ENCODE results near the gene KATNA1.
"Not testable (repeated sequence)": the region's sequence is repeated elsewhere in the genome, so short reads cannot be mapped to it uniquely, and the experiment has no call there.

Gene KATNA1

DNA sequence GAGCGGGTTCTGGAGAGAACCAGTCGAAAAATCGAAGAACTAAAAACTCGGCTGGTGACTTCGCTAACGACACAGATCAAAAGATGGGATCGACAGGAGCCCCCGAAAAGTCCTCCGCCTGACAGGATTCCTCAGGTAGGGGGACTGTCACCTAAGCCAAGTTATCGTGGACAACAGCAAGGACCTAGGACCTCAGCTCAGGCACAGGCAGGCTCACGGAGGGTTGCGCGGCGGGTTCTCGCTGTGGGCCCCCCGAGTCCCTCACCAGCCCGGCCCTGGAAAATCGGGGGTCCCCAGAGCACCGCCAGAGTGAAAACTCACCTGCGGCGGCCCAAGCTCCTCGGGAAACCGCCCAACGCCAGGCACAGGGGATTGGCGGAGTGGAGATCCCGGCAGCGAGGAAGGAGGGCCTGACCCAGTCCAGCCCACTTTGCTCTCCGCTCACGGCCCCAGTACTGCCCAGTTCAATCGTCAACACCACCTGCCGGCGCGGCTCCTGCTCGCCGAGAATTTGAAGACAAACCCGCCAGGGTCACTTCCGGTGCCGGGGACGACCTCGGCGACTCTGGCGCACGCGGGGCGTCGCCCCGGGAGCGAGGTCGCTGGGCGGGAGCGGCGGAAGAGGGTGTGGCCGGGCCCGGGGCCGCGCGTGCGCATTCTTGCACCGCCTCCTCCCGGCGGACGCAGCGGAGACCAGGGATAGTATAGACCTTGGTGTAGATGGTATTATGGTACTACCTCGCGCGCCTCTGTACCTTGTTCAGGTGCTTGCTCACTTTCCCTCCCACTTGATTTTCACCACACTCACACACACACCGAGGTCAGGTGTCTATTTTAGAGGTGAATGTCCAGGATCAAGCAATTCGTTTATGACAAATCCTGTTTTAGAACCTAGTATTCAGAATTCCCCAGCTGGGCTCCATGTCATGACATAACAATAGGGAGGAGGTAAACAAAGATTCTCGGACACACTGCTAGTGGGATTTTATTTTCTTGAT lies at the start of gene KATNA1:
KATNA1 (minus strand) TSS at position 567 of the 998 bp plus-strand sequence. CDS start 10,167 bp downstream, outside the sequence.
- DNase-seq = peak; percentile 86

DNA sequence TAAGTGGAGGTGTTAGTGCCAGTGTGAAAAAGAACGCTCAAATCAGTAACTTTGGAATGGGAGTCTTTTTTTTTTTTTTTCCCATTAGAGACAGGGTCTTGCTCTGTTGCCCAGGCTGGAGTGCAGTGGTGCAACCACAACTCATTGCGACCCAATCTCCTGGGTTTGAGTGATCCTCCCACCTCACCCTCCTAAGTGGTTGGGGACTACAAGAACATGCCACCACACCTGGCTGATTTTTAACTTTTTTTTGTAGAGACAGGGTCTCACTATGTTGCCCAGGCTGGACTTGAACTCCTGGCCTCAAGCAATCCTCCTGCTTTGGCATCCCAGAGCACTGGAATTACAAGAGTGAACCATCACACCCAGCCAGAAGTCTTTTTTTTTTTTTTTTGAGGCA lies 49.7 kb upstream of the KATNA1 start:
- no peak for DNase-seq

DNA sequence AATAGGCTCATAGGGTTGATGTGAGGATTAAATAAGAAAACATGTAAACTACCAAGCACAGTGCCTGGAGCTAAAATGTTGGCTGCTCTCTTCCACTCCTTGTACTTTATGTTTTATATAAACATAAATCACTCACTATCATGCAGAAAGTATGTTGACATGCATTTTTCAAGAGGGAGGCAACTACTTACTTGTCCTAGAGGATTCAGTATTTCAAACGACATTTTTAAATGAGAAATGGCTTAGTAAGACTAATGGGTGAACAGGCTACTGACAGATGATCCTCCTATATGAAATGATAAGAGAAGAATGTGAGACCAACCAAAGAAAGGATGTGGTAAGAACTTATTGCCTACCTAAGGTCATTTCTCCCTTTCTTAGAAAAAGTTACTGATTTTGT lies 48.4 kb upstream of the KATNA1 start:
- DNase-seq = no peak

- DNase-seq = no peak
Measured at GRCh38 chr6:149694921-149695320, 46.4 kb upstream of the KATNA1 start.

- DNase-seq = no peak
Measured at GRCh38 chr6:149691201-149691600, 42.7 kb upstream of the KATNA1 start.

GRCh38 chr6:149686230-149686629 lies 37.7 kb upstream of the KATNA1 start:
- no peak for DNase-seq

GRCh38 chr6:149683256-149683859 lies 34.8 kb upstream of the KATNA1 start:
- DNase-seq = no peak

DNA sequence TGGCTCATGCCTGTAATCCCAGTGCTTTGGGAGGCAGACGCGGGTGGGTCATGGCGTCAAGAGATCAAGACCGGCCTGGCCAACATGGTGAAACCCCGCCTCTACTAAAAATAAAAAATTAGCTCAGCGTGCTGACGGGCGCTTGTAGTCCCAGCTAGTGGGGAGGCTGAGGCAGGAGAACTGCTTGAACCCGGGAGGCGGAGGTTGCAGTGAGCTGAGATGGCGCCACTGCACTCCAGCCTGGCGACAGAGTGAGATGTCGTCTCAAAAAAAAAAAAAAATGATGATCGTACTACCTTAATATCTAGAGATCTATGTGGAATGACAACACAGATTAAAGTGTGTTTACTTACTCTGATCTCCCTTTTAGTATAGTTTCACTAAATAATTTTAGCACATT lies 33.3 kb upstream of the KATNA1 start:
- DNase-seq = not testable (repeated sequence)

DNA sequence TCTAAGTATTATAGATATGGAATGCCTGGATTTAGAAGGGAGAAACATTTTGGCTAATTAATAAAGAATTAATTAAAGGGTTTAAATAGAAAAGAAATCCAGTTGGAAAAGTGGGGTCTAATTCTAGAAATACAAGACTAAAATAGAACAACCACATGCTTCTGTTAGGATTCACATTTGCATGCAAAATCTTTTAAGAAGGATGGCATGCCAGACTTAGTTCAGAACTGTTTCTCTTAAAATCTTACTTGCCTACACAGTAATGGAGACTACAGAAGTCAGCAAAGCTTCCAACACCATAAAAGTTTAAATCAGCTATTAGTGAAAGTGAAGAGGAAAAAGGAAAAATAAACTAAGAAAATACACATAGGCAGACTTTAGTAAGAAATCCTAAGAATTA lies 32.7 kb upstream of the KATNA1 start:
- no peak for DNase-seq

DNA sequence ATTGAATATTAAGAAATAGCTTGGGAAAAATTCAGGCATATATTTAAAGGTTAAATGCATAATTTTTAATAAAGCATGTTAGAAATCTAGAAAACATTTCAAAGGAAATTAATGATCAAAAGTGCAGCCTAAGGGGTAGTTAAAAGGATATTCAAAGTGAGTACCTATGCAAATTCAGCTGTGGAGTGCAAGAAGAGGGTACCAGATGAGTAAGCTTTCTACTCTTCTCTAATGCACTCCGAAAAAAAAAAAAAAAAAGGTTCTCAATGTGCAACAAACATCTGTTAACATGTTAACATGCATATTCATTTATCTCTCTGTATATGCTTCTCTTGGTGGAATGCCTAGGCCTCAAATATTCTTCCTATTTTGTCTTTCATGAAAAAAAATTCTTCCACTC lies 32.0 kb upstream of the KATNA1 start:
- DNase-seq = no peak

DNA sequence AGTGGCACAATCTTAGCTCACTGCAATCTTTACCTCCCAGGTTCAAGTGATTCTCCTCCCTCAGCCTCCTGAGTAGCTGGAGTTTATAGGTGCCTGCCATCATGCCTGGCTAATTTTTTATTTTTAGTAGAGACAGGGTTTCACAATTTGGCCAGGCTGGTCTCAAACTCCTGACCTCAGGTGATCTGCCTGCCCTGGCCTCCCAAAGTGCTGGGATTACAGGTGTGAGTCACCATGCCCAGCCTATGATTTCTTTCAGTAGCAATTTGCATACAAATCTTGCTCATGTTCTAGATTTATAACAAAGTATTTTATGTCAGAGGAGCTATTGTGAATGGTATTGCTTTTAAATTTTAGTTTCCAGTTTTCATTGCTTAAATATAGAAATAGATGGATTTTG lies 23.8 kb upstream of the KATNA1 start:
- not testable (repeated sequence) for DNase-seq

DNA sequence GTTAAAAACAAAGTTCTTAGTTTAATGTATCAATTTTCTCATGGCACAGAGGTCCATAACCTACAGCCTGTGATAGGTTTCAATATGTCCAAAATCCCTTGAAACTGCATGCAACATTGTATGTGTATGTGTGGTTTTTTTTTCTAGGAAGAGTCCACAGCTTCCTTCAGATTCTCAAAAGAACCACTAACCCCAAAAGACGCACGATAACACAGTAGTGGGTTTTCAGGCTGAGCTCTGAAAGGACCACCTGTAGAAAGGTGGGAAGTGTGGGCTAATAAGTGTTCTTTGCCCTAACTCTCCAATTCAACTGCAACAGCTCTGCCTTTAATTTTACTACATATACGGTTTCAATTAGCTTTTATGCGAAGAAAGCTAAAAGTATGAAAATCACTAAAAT lies 11.5 kb upstream of the KATNA1 start:
- DNase-seq = no peak

DNA sequence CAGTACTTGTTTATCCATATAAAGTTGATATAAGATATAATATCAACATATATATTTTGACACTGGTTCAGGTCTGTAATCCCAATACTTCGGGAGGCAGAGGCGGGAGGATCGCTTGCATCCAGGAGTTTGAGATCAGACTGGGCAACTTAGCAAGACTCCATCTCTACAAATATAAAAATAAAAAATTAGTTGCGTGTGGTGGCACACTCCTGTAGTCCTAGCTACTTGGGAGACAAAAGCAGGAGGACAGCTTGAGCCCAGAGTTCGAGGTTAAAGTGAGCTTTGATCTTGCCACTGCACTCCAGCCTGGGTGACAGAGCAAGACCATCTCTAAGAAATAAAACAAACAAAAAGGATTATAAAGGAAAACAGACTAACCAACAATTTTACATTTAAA lies 8.9 kb upstream of the KATNA1 start:
- no peak for DNase-seq

- DNase-seq = no peak
Measured at GRCh38 chr6:149651056-149651455, 2.5 kb upstream of the KATNA1 start.

DNA sequence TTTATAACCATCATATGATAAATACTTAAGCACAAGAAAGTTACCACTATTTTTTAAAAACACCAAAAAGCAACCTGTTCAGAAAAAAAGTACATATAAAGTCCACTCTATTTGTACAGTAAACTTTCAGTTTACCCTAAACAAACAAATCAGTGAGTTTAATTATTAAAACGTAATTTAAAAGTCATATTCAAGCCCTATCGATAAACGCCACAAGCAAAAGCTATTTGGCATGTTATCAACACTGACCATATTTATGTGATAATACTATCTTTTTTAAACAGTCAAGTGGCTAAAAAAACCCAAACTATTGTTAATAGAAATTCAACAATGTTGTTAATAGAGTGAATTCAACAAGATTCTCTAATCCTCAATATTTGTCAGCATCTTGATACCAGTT lies 1.9 kb downstream of the KATNA1 start:
- no peak for DNase-seq

DNA sequence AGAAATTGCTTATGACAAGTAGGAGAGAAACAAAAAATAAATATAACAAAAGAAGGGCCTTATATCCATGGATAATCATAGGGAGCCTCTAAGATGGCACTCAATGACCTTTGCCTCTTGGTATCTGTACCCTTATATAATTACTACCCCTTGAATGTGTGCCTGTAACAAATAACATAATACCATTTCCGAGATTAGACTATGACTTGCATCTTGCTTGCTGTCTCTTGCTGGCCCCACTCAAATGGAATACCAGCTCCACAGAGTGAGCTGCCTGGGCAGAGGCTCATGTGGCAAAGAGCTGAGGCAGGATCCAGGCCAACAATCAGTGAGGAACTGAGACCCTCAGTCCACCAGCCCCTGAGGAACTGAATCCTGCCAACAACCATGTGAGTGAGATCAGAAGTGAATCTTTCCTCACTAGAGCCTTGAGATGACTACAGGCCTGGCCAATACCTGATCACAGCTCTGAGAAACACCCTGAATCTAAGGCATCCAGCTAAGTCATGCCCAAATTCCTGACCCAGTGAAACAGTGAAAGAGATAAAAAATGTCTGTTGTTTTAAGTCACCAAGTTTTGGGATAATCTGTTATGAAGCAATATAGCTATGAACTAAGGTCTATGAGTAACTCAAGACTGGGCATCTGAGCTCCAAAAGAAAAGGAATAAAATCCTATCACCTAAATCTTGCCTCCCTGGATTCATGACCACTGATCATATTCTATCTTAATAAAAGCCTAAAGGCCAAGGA lies 5.5 kb downstream of the KATNA1 start:
- DNase-seq = no peak

GRCh38 chr6:149636124-149636523 lies 12.4 kb downstream of the KATNA1 start:
- no peak for DNase-seq

GRCh38 chr6:149634315-149634714 lies 14.2 kb downstream of the KATNA1 start:
- DNase-seq = no peak

DNA sequence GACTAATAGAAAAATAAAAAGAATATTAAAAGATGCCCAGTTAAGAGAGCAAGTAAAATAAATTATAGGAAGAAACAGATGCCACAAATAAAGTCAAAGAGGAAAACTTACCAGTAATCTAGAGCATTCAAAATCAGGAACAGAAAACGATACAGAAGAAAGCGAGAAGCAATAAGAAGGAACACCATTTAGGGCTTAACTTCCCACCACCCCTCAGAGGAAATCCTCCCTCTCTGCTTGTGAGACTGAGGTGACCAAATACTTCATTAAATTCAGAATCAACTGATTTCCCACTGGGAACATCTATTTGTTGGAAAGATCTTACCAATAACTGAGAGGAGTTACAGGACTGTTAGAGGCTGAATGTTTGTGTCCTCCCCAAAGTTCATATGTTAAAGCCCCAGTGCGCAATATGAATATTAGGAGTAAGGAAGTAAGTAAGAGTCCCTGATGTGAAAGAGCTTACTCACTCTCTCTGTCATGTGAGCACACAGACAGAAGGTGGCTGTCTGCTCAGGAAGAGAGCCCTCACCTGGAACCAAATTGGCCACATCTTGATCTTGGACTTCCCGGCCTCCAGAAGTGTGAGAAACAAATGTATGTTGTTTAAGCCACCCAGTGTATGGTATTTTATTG lies 19.5 kb downstream of the KATNA1 start:
- no peak for DNase-seq

DNA sequence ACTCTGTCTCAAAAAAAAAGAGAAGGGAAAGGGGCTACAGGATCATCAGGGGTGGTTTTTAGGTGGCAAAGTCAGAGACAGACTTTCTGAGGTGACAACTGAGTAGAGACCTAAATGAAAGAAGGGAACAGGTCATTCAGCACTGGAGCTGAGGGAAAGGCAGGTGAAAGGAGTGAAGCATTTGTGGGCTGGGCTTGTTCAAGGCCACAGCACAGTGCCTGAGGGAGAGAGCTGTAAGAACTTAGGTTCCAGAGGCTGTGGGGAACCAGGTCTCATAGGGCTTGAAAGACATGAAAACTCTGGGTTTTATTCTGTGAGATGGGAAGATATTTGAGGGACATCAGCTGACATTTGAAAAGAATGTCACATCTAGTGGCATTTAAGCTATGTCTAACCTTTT lies 20.8 kb downstream of the KATNA1 start:
- DNase-seq = no peak

DNA sequence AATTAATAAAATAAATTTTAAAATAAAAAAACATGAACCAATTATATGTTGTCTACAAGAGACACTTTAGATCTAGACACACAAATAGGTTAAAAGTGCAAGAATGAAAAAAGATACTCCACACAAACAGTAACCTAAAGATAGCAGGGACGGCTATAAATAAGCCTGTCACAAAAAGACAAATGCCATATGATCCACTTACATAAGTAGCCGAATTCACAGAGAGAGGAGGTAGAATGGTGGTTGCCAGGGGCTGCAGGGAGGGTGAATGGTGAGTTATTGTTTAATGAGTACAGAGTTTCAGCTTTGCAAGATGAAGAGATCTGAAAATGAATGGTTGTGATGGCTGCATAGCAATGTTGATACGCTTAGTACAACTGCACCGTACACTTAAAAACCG lies 32.7 kb downstream of the KATNA1 start:
- DNase-seq = no peak

GRCh38 chr6:149614337-149614736 lies 34.2 kb downstream of the KATNA1 start:
- DNase-seq = no peak

- DNase-seq = no peak
Measured at GRCh38 chr6:149608381-149608982, 40.0 kb downstream of the KATNA1 start.

Data from NCI-H1436 (cell line).